NB4 (cell line): ENCODE data around the gene C1orf122.

Experiments
- CTCF ChIP-seq: IDR thresholded peaks from one replicate; pipeline ENCODE4 v1.5.1; 2012; ENCODE audit warnings: low read depth, low read length
- MAX ChIP-seq: IDR thresholded peaks from 2 replicates; pipeline ENCODE4 v1.6.1; 2011; ENCODE audit warnings: low read depth, low read length
- MYC ChIP-seq: IDR thresholded peaks from 2 replicates; pipeline ENCODE4 v1.6.1; 2011; ENCODE audit warnings: low read depth, low read length
- POLR2A ChIP-seq: IDR thresholded peaks from 2 replicates; pipeline ENCODE4 v1.6.1; 2011; ENCODE audit warnings: mild to moderate bottlenecking; ENCODE audit not compliant: insufficient read length; ENCODE audit errors: extremely low read depth

- TF ChIP-seq CTCF: no peak
- TF ChIP-seq MYC: no peak
- no peak for TF ChIP-seq POLR2A
- no peak for TF ChIP-seq MAX
These were observed 42.6 kb upstream of the C1orf122 start, which contains the start of gene EPHA10 for GRCh38 chr1:37764888-37765441.
